ENCODE data around the gene FHOD1. TPM values are rescaled to one million over a fixed set of nuclear protein-coding genes. Genes with fewer than 3 reads are reported as not detected.

FHOD1 gene
- total and polyA plus RNA-seq, 2 of the 13 experiments (the other 11 are each of a cell fraction or from before 2014, with no cell fraction given), result 20.0 to 20.8 TPM

DNA sequence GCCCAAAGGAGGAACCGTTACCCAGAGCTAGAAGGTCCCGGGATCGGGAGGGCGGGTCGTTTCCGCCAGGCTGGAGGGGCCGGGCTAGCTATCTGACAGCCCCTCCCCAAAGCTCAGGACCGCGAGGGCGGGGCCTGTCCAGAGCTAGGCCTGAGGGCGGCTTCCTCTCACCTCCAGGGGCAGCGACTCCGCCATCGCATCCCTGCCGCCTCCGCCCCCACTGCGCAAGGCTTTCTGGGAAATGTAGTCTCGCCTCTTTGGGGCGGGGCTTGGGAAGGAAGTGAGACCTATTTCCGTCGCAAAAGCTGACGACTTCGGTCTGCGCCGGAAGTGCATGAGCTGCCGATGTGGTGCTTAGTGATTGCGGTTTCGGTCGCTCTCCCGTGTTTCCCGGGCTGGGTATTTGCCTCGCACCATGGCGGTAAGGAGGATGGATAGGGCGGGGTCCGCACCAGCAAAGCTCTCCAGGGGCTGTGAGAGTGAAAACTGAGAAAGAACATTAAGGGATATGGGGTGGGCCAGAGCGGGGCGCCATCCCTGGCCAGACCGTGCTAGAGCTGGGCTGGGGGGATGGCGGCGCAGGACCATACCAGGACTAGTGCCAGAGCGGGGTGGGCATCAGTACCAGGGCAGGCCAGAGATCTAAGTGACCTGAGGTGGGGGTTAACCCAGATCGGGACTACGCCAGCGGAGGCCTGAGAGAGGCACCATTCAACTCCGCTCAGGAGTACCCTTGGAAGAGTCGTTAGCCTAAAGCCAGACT, 20.3 kb downstream of the FHOD1 start, which contains the start of gene TMEM208 (continued):
- TF ChIP-seq ZNF644 (CRISPR knock-in tag; IDR thresholded peaks at IDR 0.05; ENCODE audit: low read depth) (no peak), SETDB1 (CRISPR knock-in tag; IDR thresholded peaks at IDR 0.05; ENCODE audit: borderline replicate concordance) (no peak; the same call in 1 of the 2 replicates), SP1 (IDR thresholded peaks at IDR 0.05) (no peak), SP1 (CRISPR knock-in tag; IDR thresholded peaks at IDR 0.05) (peak; percentile 100), ZNF510 (CRISPR knock-in tag; IDR thresholded peaks at IDR 0.05; ENCODE audit: low read depth) (no peak), RELA (CRISPR knock-in tag; IDR thresholded peaks at IDR 0.05) (peak; percentile 75; the same call in 1 of the 2 replicates), ZNF234 (CRISPR knock-in tag; conservative IDR thresholded peaks at IDR 0.05) (0 out of 2 replicates have a peak, but pooled peaks have one; percentile 71), SRF (IDR thresholded peaks at IDR 0.05; ENCODE audit: low read depth, low read length) (peak; percentile 94), ZNF337 (CRISPR knock-in tag; IDR thresholded peaks at IDR 0.05; ENCODE audit: borderline replicate concordance, low read depth) (no peak), ETV5 (CRISPR knock-in tag; IDR thresholded peaks at IDR 0.05; ENCODE audit: borderline replicate concordance) (peak; percentile 89), RBM22 (optimal IDR thresholded peaks at IDR 0.05; ENCODE audit: low read length) (no peak), ATF1 (CRISPR knock-in tag; IDR thresholded peaks at IDR 0.05) (peak; percentile 100), SIN3B (IDR thresholded peaks at IDR 0.05; ENCODE audit: low read length) (peak; percentile 99), GATAD2A (CRISPR knock-in tag; IDR thresholded peaks at IDR 0.05) (peak; percentile 80), ZC3H4 (CRISPR knock-in tag; IDR thresholded peaks at IDR 0.05; ENCODE audit: borderline replicate concordance) (no peak)
- TF ChIP-seq, protein P1, sequence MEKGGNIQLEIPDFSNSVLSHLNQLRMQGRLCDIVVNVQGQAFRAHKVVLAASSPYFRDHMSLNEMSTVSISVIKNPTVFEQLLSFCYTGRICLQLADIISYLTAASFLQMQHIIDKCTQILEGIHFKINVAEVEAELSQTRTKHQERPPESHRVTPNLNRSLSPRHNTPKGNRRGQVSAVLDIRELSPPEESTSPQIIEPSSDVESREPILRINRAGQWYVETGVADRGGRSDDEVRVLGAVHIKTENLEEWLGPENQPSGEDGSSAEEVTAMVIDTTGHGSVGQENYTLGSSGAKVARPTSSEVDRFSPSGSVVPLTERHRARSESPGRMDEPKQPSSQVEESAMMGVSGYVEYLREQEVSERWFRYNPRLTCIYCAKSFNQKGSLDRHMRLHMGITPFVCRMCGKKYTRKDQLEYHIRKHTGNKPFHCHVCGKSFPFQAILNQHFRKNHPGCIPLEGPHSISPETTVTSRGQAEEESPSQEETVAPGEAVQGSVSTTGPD (CRISPR knock-in tag; IDR thresholded peaks at IDR 0.05), result peak; percentile 99
- TF ChIP-seq, protein P2, sequence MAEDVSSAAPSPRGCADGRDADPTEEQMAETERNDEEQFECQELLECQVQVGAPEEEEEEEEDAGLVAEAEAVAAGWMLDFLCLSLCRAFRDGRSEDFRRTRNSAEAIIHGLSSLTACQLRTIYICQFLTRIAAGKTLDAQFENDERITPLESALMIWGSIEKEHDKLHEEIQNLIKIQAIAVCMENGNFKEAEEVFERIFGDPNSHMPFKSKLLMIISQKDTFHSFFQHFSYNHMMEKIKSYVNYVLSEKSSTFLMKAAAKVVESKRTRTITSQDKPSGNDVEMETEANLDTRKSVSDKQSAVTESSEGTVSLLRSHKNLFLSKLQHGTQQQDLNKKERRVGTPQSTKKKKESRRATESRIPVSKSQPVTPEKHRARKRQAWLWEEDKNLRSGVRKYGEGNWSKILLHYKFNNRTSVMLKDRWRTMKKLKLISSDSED (CRISPR knock-in tag; IDR thresholded peaks at IDR 0.05), result no peak
- TF ChIP-seq, protein P3, sequence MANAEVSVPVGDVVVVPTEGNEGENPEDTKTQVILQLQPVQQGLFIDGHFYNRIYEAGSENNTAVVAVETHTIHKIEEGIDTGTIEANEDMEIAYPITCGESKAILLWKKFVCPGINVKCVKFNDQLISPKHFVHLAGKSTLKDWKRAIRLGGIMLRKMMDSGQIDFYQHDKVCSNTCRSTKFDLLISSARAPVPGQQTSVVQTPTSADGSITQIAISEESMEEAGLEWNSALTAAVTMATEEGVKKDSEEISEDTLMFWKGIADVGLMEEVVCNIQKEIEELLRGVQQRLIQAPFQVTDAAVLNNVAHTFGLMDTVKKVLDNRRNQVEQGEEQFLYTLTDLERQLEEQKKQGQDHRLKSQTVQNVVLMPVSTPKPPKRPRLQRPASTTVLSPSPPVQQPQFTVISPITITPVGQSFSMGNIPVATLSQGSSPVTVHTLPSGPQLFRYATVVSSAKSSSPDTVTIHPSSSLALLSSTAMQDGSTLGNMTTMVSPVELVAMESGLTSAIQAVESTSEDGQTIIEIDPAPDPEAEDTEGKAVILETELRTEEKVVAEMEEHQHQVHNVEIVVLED (CRISPR knock-in tag; IDR thresholded peaks at IDR 0.05; ENCODE audit: borderline replicate concordance), result peak; percentile 89
- TF ChIP-seq, protein P4, sequence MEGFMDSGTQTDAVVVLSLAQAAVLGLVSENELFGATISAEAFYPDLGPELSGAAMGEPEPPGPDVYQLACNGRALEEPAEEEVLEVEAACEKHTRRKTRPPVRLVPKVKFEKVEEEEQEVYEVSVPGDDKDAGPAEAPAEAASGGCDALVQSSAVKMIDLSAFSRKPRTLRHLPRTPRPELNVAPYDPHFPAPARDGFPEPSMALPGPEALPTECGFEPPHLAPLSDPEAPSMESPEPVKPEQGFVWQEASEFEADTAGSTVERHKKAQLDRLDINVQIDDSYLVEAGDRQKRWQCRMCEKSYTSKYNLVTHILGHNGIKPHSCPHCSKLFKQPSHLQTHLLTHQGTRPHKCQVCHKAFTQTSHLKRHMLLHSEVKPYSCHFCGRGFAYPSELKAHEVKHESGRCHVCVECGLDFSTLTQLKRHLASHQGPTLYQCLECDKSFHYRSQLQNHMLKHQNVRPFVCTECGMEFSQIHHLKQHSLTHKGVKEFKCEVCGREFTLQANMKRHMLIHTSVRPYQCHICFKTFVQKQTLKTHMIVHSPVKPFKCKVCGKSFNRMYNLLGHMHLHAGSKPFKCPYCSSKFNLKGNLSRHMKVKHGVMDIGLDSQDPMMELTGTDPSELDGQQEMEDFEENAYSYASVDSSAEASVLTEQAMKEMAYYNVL (CRISPR knock-in tag; IDR thresholded peaks at IDR 0.05; ENCODE audit: borderline replicate concordance), result peak; percentile 13; the same call in 1 of the 2 replicates
- TF ChIP-seq, protein P5, sequence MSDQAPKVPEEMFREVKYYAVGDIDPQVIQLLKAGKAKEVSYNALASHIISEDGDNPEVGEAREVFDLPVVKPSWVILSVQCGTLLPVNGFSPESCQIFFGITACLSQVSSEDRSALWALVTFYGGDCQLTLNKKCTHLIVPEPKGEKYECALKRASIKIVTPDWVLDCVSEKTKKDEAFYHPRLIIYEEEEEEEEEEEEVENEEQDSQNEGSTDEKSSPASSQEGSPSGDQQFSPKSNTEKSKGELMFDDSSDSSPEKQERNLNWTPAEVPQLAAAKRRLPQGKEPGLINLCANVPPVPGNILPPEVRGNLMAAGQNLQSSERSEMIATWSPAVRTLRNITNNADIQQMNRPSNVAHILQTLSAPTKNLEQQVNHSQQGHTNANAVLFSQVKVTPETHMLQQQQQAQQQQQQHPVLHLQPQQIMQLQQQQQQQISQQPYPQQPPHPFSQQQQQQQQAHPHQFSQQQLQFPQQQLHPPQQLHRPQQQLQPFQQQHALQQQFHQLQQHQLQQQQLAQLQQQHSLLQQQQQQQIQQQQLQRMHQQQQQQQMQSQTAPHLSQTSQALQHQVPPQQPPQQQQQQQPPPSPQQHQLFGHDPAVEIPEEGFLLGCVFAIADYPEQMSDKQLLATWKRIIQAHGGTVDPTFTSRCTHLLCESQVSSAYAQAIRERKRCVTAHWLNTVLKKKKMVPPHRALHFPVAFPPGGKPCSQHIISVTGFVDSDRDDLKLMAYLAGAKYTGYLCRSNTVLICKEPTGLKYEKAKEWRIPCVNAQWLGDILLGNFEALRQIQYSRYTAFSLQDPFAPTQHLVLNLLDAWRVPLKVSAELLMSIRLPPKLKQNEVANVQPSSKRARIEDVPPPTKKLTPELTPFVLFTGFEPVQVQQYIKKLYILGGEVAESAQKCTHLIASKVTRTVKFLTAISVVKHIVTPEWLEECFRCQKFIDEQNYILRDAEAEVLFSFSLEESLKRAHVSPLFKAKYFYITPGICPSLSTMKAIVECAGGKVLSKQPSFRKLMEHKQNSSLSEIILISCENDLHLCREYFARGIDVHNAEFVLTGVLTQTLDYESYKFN (CRISPR knock-in tag; conservative IDR thresholded peaks at IDR 0.05), result peak; percentile 74
